Transverse colon (tissue), 4 donors: ENCODE data around the gene TTC21A. TPM values are rescaled to one million over a fixed set of nuclear protein-coding genes. Genes with fewer than 3 reads are reported as not detected.

Experiments used
- DNase-seq: peaks from one replicate; pipeline ENCODE4 v3.0.0-alpha.2; 2019
- H3K27ac ChIP-seq, 4 donors: fragments of 200-600 bp; sonication (generic); 2 replicates each; pipeline ENCODE4 v1.5.1; 2016 to 2018; ENCODE audit warnings: inconsistent platforms in 4 of 4
- H3K27me3 ChIP-seq: fragments of 200-600 bp; sonication (generic); 2 replicates; pipeline ENCODE4 v1.5.1; 2017; ENCODE audit warnings: inconsistent platforms
- H3K36me3 ChIP-seq, 4 donors: fragments of 200-600 bp; sonication (generic); 2 replicates each; pipeline ENCODE4 v1.5.1; 2017 to 2019; ENCODE audit warnings: inconsistent platforms in 4 of 4
- H3K4me1 ChIP-seq, 4 donors: fragments of 200-600 bp; sonication (generic); 2 replicates each; pipeline ENCODE4 v1.5.1; 2017 to 2020; ENCODE audit warnings: inconsistent platforms in 4 of 4
- H3K4me3 ChIP-seq, 4 donors: fragments of 200-600 bp; sonication (generic); 1 replicate in 1 of 4; 2 replicates in 3 of 4; pipeline versions ENCODE4 v1.5.1 to v1.6.1; 2017 to 2019; ENCODE audit warnings: inconsistent platforms in 4 of 4
- H3K9me3 ChIP-seq, 2 donors: fragments of 200-600 bp; sonication (generic); 2 replicates each; pipeline ENCODE4 v1.5.1; 2017 to 2019; ENCODE audit warnings: inconsistent platforms in 2 of 2
- CTCF ChIP-seq, 5 experiments: fragments of 200-600 bp in 3 of 5; fragments of 450-650 bp in 2 of 5; sonication (generic) in 3 of 5; IDR thresholded peaks; 1 replicate in 2 of 5; 2 replicates in 3 of 5; pipeline ENCODE4 v1.5.1; 2016 to 2017; ENCODE audit warnings: antibody characterized with exemption in 5 of 5, inconsistent platforms in 3 of 5, mild to moderate bottlenecking in 2 of 5, moderate library complexity in 1 of 5
- EP300 ChIP-seq: sonication (generic); formaldehyde crosslinking; IDR thresholded peaks from one replicate; pipeline ENCODE4 v1.6.1; 2017; ENCODE audit warnings: antibody characterized with exemption, low read depth
- POLR2A ChIP-seq: fragments of 450-650 bp; IDR thresholded peaks from one replicate; pipeline ENCODE4 v1.6.1; 2016; ENCODE audit warnings: antibody characterized with exemption, mild to moderate bottlenecking, moderate library complexity
- POLR2AphosphoS5 ChIP-seq, 3 donors: sonication (generic); formaldehyde crosslinking; IDR thresholded peaks; one replicate each; pipeline ENCODE4 v1.6.1; 2016; ENCODE audit warnings: antibody characterized with exemption in 3 of 3
- WGBS, 2 donors: methylation state at CpG; one replicate each; pipeline ENCODE4 v1.1.5; 2018; ENCODE audit warnings: low coverage in 1 of 2; 5-methylcytosine and 5-hydroxymethylcytosine counted together
- in situ Hi-C, 4 donors: fragments of 200-750 bp; cut with MboI; loops; one replicate each; pipeline versions ENCODE4 v1.15.0 to v1.15.1; 2017; ENCODE audit warnings: low sequenced_read_pairs in 3 of 4, low pct_ligation_motif_present in 1 of 4, low pct_unique_long_range_greater_than_20kb in 1 of 4
- intact Hi-C: fragments of 100-400 bp; cut with DNase I; formaldehyde crosslinking; loops from one replicate; pipeline ENCODE4 v1.15.1; 2023; ENCODE audit warnings: low total_unique reads
- total RNA-seq, 4 donors: library from RNA; depleted of rRNA; stranded (reverse); fragments of >200 nt; gene quantifications; one replicate each; pipeline ENCODE4 v1.1.0, GENCODE V29; 2016

TTC21A gene
- total RNA-seq, 4 donors from 2014 or later: 6.8 to 101 (median 30.3) TPM

- peaks cover 0 to 38% (median 9%) of the 10 kb centered on the region in 4 donors for H3K36me3 ChIP-seq
- H3K4me1 ChIP-seq: peaks cover 0 to 7% (median 3%) of the 10 kb centered on the region in 4 donors
- DNase-seq: no peak
- no peaks in the 10 kb centered on the region for H3K9me3 ChIP-seq
- TF ChIP-seq POLR2A (no peak), CTCF (IDR thresholded peaks at IDR 0.05) (no peak), POLR2AphosphoS5 (IDR thresholded peaks at IDR 0.05) (no peak), EP300 (no peak)
- in situ Hi-C loops: no loop called here
- intact Hi-C loops: no loop called here
- no peak overlapping the region for H3K27ac ChIP-seq
- no peaks in the 10 kb centered on the region for H3K27me3 ChIP-seq
- H3K4me3 ChIP-seq: no peak overlapping the region
- WGBS, 2 donors: 88% methylated on average over 8 of the region's 8 CpGs; no CpG with 5 or more reads in 1 of the 2 donors
Observed at GRCh38 chr3:39098473-39099000, 8.9 kb upstream of the TTC21A start.

- peaks cover 0 to 32% (median 6%) of the 10 kb centered on the region in 4 donors for H3K36me3 ChIP-seq
- H3K27ac ChIP-seq: no peak overlapping the region
- no peak overlapping the region for H3K4me3 ChIP-seq
- TF ChIP-seq POLR2AphosphoS5 (IDR thresholded peaks at IDR 0.05): no peak
- no peak for TF ChIP-seq POLR2A
- no peak for DNase-seq
- 87% methylated on average over 1 of the region's 1 CpG; no CpG with 5 or more reads in 1 of the 2 donors for WGBS, 2 donors
- no peaks in the 10 kb centered on the region for H3K27me3 ChIP-seq
- in situ Hi-C loops (no loop called here), intact Hi-C loops (no loop called here)
- H3K4me1 ChIP-seq: peaks cover 0 to 14% (median 9%) of the 10 kb centered on the region in 4 donors
- no peaks in the 10 kb centered on the region for H3K9me3 ChIP-seq
Observed at GRCh38 chr3:39099242-39099641, 8.2 kb upstream of the TTC21A start.

DNA sequence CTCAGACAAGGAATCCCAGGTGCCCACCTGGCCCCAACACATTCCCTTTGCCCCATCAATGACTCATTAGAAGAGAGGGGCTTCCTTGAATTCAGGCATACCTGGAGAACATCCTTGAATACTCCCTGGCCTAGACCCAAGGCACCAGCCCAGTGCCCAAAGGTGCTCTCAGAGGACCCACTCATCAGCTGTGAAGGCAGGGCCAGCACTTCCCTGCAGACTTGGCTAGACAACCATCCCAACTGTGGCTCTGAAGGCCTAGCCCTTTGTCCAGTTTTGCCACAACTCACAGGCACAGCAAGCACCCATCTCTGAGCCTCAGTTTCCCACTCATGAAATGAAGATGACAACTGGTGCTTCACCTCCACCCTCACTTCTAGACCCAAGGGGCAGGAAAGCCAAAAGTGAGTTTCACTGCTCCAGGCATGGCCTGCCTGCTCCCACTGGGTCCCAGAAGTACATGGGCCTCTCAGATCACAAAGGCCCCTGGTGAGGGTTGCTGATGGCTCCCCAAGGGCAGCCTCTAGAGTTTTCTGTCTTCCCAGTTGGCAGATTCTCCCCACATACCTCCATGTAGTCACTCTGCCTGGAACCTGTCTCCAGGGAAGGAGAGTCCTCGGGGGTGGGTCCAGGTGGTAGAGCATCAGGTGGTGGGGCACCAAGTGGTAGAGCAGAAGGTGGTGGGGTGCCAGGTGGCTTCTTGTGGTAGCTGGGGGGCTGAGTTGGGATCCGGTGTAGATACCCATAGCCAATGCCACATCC is 7.6 kb upstream of the TTC21A start:
- peaks cover 0 to 21% (median 15%) of the 10 kb centered on the region in 4 donors for H3K4me1 ChIP-seq
- no peak for TF ChIP-seq POLR2AphosphoS5 (IDR thresholded peaks at IDR 0.05)
- no peak for TF ChIP-seq EP300
- TF ChIP-seq CTCF (IDR thresholded peaks at IDR 0.05): no peak
- H3K36me3 ChIP-seq: peaks cover 0 to 26% (median 2%) of the 10 kb centered on the region in 4 donors
- in situ Hi-C loops: no loop called here
- no peak overlapping the region for H3K4me3 ChIP-seq
- no peak overlapping the region for H3K27ac ChIP-seq
- DNase-seq: no peak
- no peaks in the 10 kb centered on the region for H3K9me3 ChIP-seq
- no peaks in the 10 kb centered on the region for H3K27me3 ChIP-seq
- WGBS, 2 donors: 80 to 95% methylated on average over 1 to 2 of the region's 2 CpGs
- intact Hi-C loops: loop anchor here (10.0 kb wide), 1 partner anchor 285 kb away; the partner anchor contains the start of gene SLC25A38

GRCh38 chr3:39100500-39100886 is 7.0 kb upstream of the TTC21A start:
- no peaks in the 10 kb centered on the region for H3K27me3 ChIP-seq
- H3K27ac ChIP-seq: no peak overlapping the region
- in situ Hi-C loops (no loop called here), intact Hi-C loops (loop anchor here (10.0 kb wide), 1 partner anchor 284 kb away; the partner anchor contains the start of gene SLC25A38)
- TF ChIP-seq POLR2AphosphoS5 (IDR thresholded peaks at IDR 0.05) (no peak), POLR2A (no peak), EP300 (no peak), CTCF (IDR thresholded peaks at IDR 0.05) (no peak)
- no peak overlapping the region for H3K4me3 ChIP-seq
- 89% methylated on average over 9 of the region's 9 CpGs; no CpG with 5 or more reads in 1 of the 2 donors for WGBS, 2 donors
- DNase-seq: no peak
- H3K4me1 ChIP-seq: peaks cover 5 to 27% (median 21%) of the 10 kb centered on the region in 4 donors
- peaks cover 0 to 21% (median 0%) of the 10 kb centered on the region in 4 donors for H3K36me3 ChIP-seq
- no peaks in the 10 kb centered on the region for H3K9me3 ChIP-seq
